Endodermal cell (in vitro differentiated cells): ENCODE results near the gene CD82. TPM values are rescaled to one million over a fixed set of nuclear protein-coding genes. Genes with fewer than 3 reads are reported as not detected.

Experiments used
- DNase-seq: peaks from one replicate; pipeline ENCODE4 v3.0.0-alpha.2; 2017
- H3K27ac ChIP-seq: 2 replicates; pipeline ENCODE4 v1.5.1; 2013; ENCODE audit warnings: mild to moderate bottlenecking, low read depth, low read length, moderate library complexity
- H3K27me3 ChIP-seq: 2 replicates; pipeline ENCODE4 v1.6.1; 2013; ENCODE audit warnings: mild to moderate bottlenecking, low read length, moderate library complexity; ENCODE audit not compliant: insufficient read depth, control insufficient read depth, poor library complexity, severe bottlenecking
- H3K36me3 ChIP-seq: 2 replicates; pipeline ENCODE4 v1.7.0; 2013; ENCODE audit warnings: mild to moderate bottlenecking, low read length, moderate library complexity; ENCODE audit not compliant: control insufficient read depth, insufficient read depth
- H3K4me1 ChIP-seq: one replicate; pipeline ENCODE4 v1.7.0; 2013; ENCODE audit warnings: low read length; ENCODE audit not compliant: control insufficient read depth, insufficient read depth
- H3K4me3 ChIP-seq: 2 replicates; pipeline ENCODE4 v1.5.1; 2013; ENCODE audit warnings: mild to moderate bottlenecking, low read length, moderate library complexity
- H3K9ac ChIP-seq: 2 replicates; pipeline ENCODE4 v1.6.1; 2013; ENCODE audit warnings: mild to moderate bottlenecking, low read length, moderate library complexity; ENCODE audit not compliant: poor library complexity, severe bottlenecking; ENCODE audit errors: extremely low read depth
- H3K9me3 ChIP-seq: 2 replicates; pipeline ENCODE4 v1.6.1; 2013; ENCODE audit warnings: mild to moderate bottlenecking, low read length, moderate library complexity; ENCODE audit not compliant: control insufficient read depth
- H3K27ac Mint-ChIP-seq: 2 replicates; pipeline ENCODE4 v1.8.0; 2020; ENCODE audit warnings: mixed read lengths
- H3K27me3 Mint-ChIP-seq: 2 replicates; pipeline ENCODE4 v1.8.0; 2021; ENCODE audit warnings: mild to moderate bottlenecking, mixed read lengths; ENCODE audit not compliant: insufficient read depth
- H3K36me3 Mint-ChIP-seq: 2 replicates; pipeline ENCODE4 v1.8.0; 2020; ENCODE audit warnings: low read depth, mixed read lengths
- H3K4me1 Mint-ChIP-seq: 2 replicates; pipeline ENCODE4 v1.8.0; 2020; ENCODE audit warnings: mixed read lengths
- H3K4me3 Mint-ChIP-seq: 2 replicates; pipeline ENCODE4 v1.8.0; 2020; ENCODE audit warnings: mild to moderate bottlenecking, moderate library complexity, mixed read lengths
- H3K9me3 Mint-ChIP-seq: 2 replicates; pipeline ENCODE4 v1.8.0; 2020; ENCODE audit warnings: mild to moderate bottlenecking, mixed read lengths
- WGBS, 2 experiments: methylation state at CpG; one replicate each; pipeline versions ENCODE4 v1.1.5 to v1.1.7; 2013; ENCODE audit warnings: missing lambda C conversion rate in 2 of 2, mixed read lengths in 1 of 2; ENCODE audit not compliant: insufficient coverage in 1 of 2, insufficient read length in 1 of 2; 5-methylcytosine and 5-hydroxymethylcytosine counted together
- total RNA-seq, 2 donors: library from RNA; stranded (reverse); fragmentation: NEBNext Ultra II Directional in 1 of 2; extraction: Animal tissue kit (Norgen Biotek cat#: 25700) in 1 of 2; gene quantifications; 2 replicates in 1 of 2; 3 replicates in 1 of 2; pipeline ENCODE4 v1.2.1, GENCODE V29; 2021
- TF ChIP-seq, protein P1 (sequence below): fragments of 200-600 bp; sonication (generic); conservative IDR thresholded peaks from 2 replicates; pipeline ENCODE4 v1.5.0; 2021; ENCODE audit warnings: antibody characterized with exemption, mild to moderate bottlenecking

CD82 gene
- total RNA-seq, 2 donors from 2014 or later, result 1.7 to 3.0 TPM

DNA sequence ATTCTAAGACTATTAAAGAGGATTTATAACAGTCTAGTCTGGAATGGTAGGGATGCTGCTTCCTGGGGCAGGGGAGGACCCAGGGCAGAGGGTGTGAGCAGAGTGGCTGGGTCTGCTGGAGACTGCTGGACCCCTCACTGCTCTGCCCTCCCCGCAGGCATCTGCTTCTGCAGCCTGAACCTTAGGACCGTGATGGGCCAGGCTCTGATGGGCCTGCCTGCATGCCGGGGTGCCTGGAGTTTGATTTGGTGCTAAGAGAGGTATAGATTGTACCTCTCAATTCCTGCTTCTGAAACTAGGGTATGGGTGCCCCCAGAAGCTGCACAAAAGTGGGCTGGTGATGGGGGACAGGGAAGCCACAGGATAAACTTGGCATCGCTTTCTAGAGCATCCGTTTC lies 54.9 kb downstream of the CD82 start:
- WGBS, 2 experiments, result 92 to 93% methylated on average over 3 to 5 of the region's 5 CpGs
- no peak overlapping the region for H3K4me3 ChIP-seq
- H3K36me3 ChIP-seq, result no peaks in the 10 kb centered on the region
- Mint-ChIP-seq H3K4me3 (no peak overlapping the region), H3K4me1 (no peaks in the 10 kb centered on the region), H3K9me3 (no peaks in the 10 kb centered on the region), H3K27me3 (peaks cover 19% of the 10 kb centered on the region), H3K27ac (no peak overlapping the region), H3K36me3 (no peaks in the 10 kb centered on the region)
- H3K9ac ChIP-seq, result no peak overlapping the region
- TF ChIP-seq, protein P1, sequence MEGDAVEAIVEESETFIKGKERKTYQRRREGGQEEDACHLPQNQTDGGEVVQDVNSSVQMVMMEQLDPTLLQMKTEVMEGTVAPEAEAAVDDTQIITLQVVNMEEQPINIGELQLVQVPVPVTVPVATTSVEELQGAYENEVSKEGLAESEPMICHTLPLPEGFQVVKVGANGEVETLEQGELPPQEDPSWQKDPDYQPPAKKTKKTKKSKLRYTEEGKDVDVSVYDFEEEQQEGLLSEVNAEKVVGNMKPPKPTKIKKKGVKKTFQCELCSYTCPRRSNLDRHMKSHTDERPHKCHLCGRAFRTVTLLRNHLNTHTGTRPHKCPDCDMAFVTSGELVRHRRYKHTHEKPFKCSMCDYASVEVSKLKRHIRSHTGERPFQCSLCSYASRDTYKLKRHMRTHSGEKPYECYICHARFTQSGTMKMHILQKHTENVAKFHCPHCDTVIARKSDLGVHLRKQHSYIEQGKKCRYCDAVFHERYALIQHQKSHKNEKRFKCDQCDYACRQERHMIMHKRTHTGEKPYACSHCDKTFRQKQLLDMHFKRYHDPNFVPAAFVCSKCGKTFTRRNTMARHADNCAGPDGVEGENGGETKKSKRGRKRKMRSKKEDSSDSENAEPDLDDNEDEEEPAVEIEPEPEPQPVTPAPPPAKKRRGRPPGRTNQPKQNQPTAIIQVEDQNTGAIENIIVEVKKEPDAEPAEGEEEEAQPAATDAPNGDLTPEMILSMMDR, result no peak
- H3K27me3 ChIP-seq, result peaks cover 11% of the 10 kb centered on the region
- no peak overlapping the region for H3K27ac ChIP-seq
- DNase-seq, result peak; percentile 34
- H3K4me1 ChIP-seq, result no peaks in the 10 kb centered on the region
- H3K9me3 ChIP-seq, result no peaks in the 10 kb centered on the region

DNA sequence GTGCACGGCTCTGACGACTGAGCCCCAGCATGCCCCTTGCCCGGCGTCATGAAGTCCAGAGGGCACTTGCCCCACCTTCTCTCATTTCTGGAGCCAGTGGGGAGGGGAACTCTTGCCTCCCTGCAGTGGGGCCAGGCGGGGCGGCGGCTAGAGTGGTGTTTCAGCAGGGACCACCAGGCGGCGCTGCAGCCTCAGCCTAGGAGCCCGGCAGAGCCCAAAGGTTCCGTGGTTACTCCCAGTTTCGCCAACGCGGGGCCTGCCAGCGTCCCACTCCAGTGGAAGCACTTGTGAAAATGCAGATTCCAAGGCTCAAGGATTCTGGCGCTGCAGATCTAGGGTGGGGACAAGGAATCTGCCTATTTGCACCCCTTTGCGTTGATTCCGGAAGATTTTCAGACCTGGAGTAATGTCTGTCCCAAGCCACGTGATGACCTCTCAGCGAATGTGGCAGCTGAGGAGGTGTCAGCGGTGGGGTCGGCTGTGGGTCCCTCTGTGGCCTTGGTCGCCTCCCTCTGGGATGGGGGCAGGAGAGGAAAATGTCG lies 55.7 kb downstream of the CD82 start:
- H3K4me3 ChIP-seq, result no peak overlapping the region
- Mint-ChIP-seq H3K9me3 (no peaks in the 10 kb centered on the region), H3K36me3 (no peaks in the 10 kb centered on the region), H3K4me3 (peak overlapping the region; percentile 54), H3K27ac (peak overlapping the region; percentile 55), H3K27me3 (peaks cover 17% of the 10 kb centered on the region), H3K4me1 (no peaks in the 10 kb centered on the region)
- no peak overlapping the region for H3K27ac ChIP-seq
- H3K4me1 ChIP-seq, result no peaks in the 10 kb centered on the region
- DNase-seq, result peak; percentile 96
- no peaks in the 10 kb centered on the region for H3K9me3 ChIP-seq
- TF ChIP-seq, protein P1, result peak; percentile 100
- WGBS, 2 experiments, result 19 to 20% methylated on average over 17 to 24 of the region's 24 CpGs
- no peaks in the 10 kb centered on the region for H3K36me3 ChIP-seq
- no peak overlapping the region for H3K9ac ChIP-seq
- H3K27me3 ChIP-seq, result peaks cover 11% of the 10 kb centered on the region

DNA sequence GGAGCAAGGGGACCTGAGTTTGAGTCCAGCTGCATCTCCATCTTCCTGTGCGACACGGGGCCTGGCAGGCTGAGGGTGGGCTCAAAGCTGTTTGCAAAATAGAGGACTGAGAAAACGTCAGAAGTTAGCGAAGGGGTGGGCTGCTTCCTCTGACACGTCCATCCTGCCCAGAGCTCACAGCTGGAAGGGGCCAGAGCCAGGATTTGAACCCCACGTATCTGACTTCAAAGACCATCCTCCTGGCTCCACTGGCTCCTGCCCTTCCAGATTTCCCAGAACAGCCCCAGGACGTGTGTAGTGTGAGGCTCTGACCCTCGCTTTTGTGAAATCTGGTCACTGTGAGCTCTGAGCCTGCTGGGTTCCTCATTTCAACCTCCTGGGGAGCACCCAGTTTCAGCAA lies 56.3 kb downstream of the CD82 start:
- TF ChIP-seq, protein P1, result no peak
- no peak overlapping the region for H3K4me3 ChIP-seq
- no peaks in the 10 kb centered on the region for H3K36me3 ChIP-seq
- Mint-ChIP-seq H3K36me3 (no peaks in the 10 kb centered on the region), H3K9me3 (peaks cover 2% of the 10 kb centered on the region), H3K27me3 (peaks cover 21% of the 10 kb centered on the region), H3K4me3 (no peak overlapping the region), H3K4me1 (no peaks in the 10 kb centered on the region), H3K27ac (no peak overlapping the region)
- H3K9ac ChIP-seq, result no peak overlapping the region
- peaks cover 11% of the 10 kb centered on the region for H3K27me3 ChIP-seq
- H3K9me3 ChIP-seq, result no peaks in the 10 kb centered on the region
- no peak for DNase-seq
- WGBS, 2 experiments, result 70 to 79% methylated on average over 6 to 8 of the region's 8 CpGs
- H3K4me1 ChIP-seq, result no peaks in the 10 kb centered on the region
- H3K27ac ChIP-seq, result no peak overlapping the region
